K562 (cell line): Measurements from ENCODE around the gene LTB4R2. TPM values are rescaled to one million over a fixed set of nuclear protein-coding genes. Genes with fewer than 3 reads are reported as not detected.
A peak's percentile ranks its signal among the peaks of the same experiment; 100 is the strongest.

Experiments
- ATAC-seq: fragments of 200-7000 bp; cut with Tn5 transposase; 3 replicates; pipeline ENCODE4 v1.9.1; 2020; ENCODE audit warnings: moderate library complexity
- BruUV-seq: library from RNA; stranded (reverse); fragments of 400-500 nt; replicated peaks from 2 replicates; lab custom pipeline; 2021; lab: Mats Ljungman, UMichigan
- CTCF ChIA-PET: fragments of 300-600 bp; formaldehyde crosslinking; extraction: SDS; loops from one replicate; lab custom pipeline; 2021; ENCODE audit warnings: low intra/inter-chr PET ratio; lab: Yijun Ruan, JAX
- POLR2A ChIA-PET: fragments of 300-600, 350-650 bp; sonication (Branson Sonifier 250); formaldehyde crosslinking; extraction: SDS; loops from one replicate; lab custom pipeline; 2021; ENCODE audit warnings: antibody characterized with exemption, inconsistent platforms; lab: Yijun Ruan, JAX
- DNase-seq, 4 experiments: peaks; one replicate each; pipeline versions ENCODE4 v3.0.0 to v3.0.0-alpha.2; 2011 to 2018; ENCODE audit warnings: low spot score in 3 of 4, mixed read lengths in 3 of 4; ENCODE audit errors: extremely low read depth in 1 of 4
- FAIRE-seq: peaks from 2 replicates; lab custom pipeline; 2011; peaks lifted over from hg19 to GRCh38; lab: Jason Lieb, UNC
- H2AFZ ChIP-seq: 2 replicates; pipeline ENCODE4 v1.6.0; 2011; ENCODE audit warnings: low read depth, low read length, control low read depth, inconsistent platforms
- H3K27ac ChIP-seq: fragments of 200-600 bp; 3 replicates; pipeline ENCODE4 v1.8.0; 2011; ENCODE audit warnings: low read depth, mild to moderate bottlenecking, control low read depth, inconsistent platforms, low read length, moderate library complexity, mixed read lengths; ENCODE audit errors: extremely low read depth
- H3K27me3 ChIP-seq, 2 experiments: fragments of 300-600 bp in 1 of 2; 2 replicates in 1 of 2; 3 replicates in 1 of 2; pipeline versions ENCODE4 v1.6.0 to v1.8.0; 2011; ENCODE audit warnings: inconsistent platforms in 2 of 2, low read length in 2 of 2, mild to moderate bottlenecking in 1 of 2, mixed read lengths in 1 of 2, moderate library complexity in 1 of 2; ENCODE audit not compliant: control insufficient read depth in 2 of 2, insufficient read depth in 2 of 2
- H3K36me3 ChIP-seq: fragments of 300-600 bp; 3 replicates; pipeline ENCODE4 v1.8.0; 2011; ENCODE audit warnings: mild to moderate bottlenecking, low read length, inconsistent platforms; ENCODE audit not compliant: control insufficient read depth, insufficient read depth
- H3K4me1 ChIP-seq, 2 experiments: fragments of 200-600 bp in 1 of 2; replicated peaks in 1 of 2; 2 replicates in 1 of 2; 3 replicates in 1 of 2; pipeline versions ENCODE4 v1.5.1 to v1.8.0; 2011; ENCODE audit warnings: inconsistent platforms in 2 of 2, low read length in 2 of 2, mild to moderate bottlenecking in 1 of 2, mixed read lengths in 1 of 2, moderate library complexity in 1 of 2; ENCODE audit not compliant: control insufficient read depth in 2 of 2, insufficient read depth in 2 of 2
- H3K4me2 ChIP-seq: 2 replicates; pipeline ENCODE4 v1.6.1; 2011; ENCODE audit warnings: low read length, control low read depth, inconsistent platforms, mixed read lengths; ENCODE audit not compliant: insufficient read depth
- H3K4me3 ChIP-seq: fragments of 200-600 bp; sonication (generic), shearing (Covaris generic); 2 replicates; pipeline ENCODE4 v1.5.1; 2016; ENCODE audit warnings: control low read depth, inconsistent platforms
- H3K79me2 ChIP-seq: fragments of 200-600 bp; 3 replicates; pipeline ENCODE4 v1.8.0; 2011; ENCODE audit warnings: low read length, inconsistent platforms; ENCODE audit not compliant: control insufficient read depth, insufficient read depth
- H3K9ac ChIP-seq, 2 experiments: 2 replicates each; pipeline versions ENCODE4 v1.6.0 to v1.6.1; 2011; ENCODE audit warnings: low read depth in 2 of 2, low read length in 2 of 2, control low read depth in 1 of 2, inconsistent platforms in 1 of 2, mild to moderate bottlenecking in 1 of 2, mixed read lengths in 1 of 2; ENCODE audit not compliant: insufficient read depth in 1 of 2
- H3K9me1 ChIP-seq: one replicate; pipeline ENCODE4 v1.6.0; 2011; ENCODE audit warnings: inconsistent platforms, mild to moderate bottlenecking, low read length, moderate library complexity; ENCODE audit not compliant: control insufficient read depth, insufficient read depth
- H3K9me3 ChIP-seq: replicated peaks from 2 replicates; pipeline ENCODE4 v1.5.1; 2011; ENCODE audit warnings: low read depth, low read length, inconsistent platforms; ENCODE audit not compliant: control insufficient read depth, insufficient read depth
- H4K20me1 ChIP-seq: replicated peaks from 2 replicates; pipeline ENCODE4 v1.6.1; 2011; ENCODE audit warnings: low read length, inconsistent platforms, mixed read lengths; ENCODE audit not compliant: control insufficient read depth, insufficient read depth
- FOXK2 ChIP-seq, 2 experiments: fragments of 450-650 bp; IDR thresholded peaks in 1 of 2; conservative IDR thresholded peaks in 1 of 2; 2 replicates each; pipeline ENCODE4 v1.6.1; 2016; ENCODE audit warnings: low read depth in 2 of 2, mild to moderate bottlenecking in 1 of 2
- GABPA ChIP-seq: fragments of 200-800 bp; sonication (Bioruptor generic); conservative IDR thresholded peaks from 2 replicates; pipeline ENCODE4 v1.6.1; 2016; ENCODE audit warnings: low read depth, missing genetic modification characterization, missing compliant biosample characterization
- MGA ChIP-seq: fragments of 450-650 bp; IDR thresholded peaks from 2 replicates; pipeline ENCODE4 v1.6.1; 2016; ENCODE audit warnings: mild to moderate bottlenecking, moderate library complexity
- PKNOX1 ChIP-seq: fragments of 450-650 bp; IDR thresholded peaks from 2 replicates; pipeline ENCODE4 v1.6.1; 2016
- ZFX ChIP-seq: sonication (generic); formaldehyde crosslinking; IDR thresholded peaks from 2 replicates; pipeline ENCODE4 v1.8.0; 2022; ENCODE audit warnings: mild to moderate bottlenecking, missing genetic modification reagents, moderate library complexity
- WGBS: fragments of 100-300 bp; shearing (Covaris generic); methylation state at CpG from one replicate; pipeline ENCODE4 v1.1.6; 2016; ENCODE audit warnings: low coverage, mixed read lengths; ENCODE audit not compliant: insufficient coverage; ENCODE audit errors: missing lambda C conversion rate; 5-methylcytosine and 5-hydroxymethylcytosine counted together
- in situ Hi-C: fragments of 300-500 bp; cut with MboI; formaldehyde crosslinking; loops from 4 replicates; pipeline ENCODE4 v1.15.0; 2018; ENCODE audit warnings: inconsistent platforms, mixed read lengths
- intact Hi-C: fragments of 100-400 bp; cut with micrococcal nuclease; formaldehyde crosslinking; loops from 2 replicates; pipeline ENCODE4 v1.14.2; 2022
- polyA plus RNA-seq, 8 experiments: library from polyadenylated mRNA; depleted of rRNA in 4 of 8; stranded (reverse) in 5 of 8; unstranded in 3 of 8; fragments of >200 nt; fragmentation: Nextera tagmentation in 2 of 8; fragmentation: Illumina TruSeq in 1 of 8; extraction: Ambion mirVana in 2 of 8; extraction: Trizol in 1 of 8; gene quantifications; 2 replicates each; pipeline versions ENCODE4 v1.2.1 to v1.2.3, GENCODE V29; 2011 to 2014; ENCODE audit warnings: inconsistent platforms in 1 of 8, missing spikeins in 1 of 8
- total RNA-seq, 7 experiments: library from RNA; depleted of rRNA in 6 of 7; stranded (reverse); fragments of >200 nt in 6 of 7; fragmentation: Illumina TruSeq in 2 of 7; extraction: Trizol in 2 of 7; gene quantifications; 2 replicates each; pipeline versions ENCODE4 v1.2.1 to v1.2.3, GENCODE V29; 2011 to 2021; ENCODE audit warnings: low replicate concordance in 1 of 7

Gene LTB4R2
- total and polyA plus RNA-seq, 9 of the 15 experiments (the other 6 are each of a cell fraction or from before 2014, with no cell fraction given), result 0.03 to 11.6 (median 2.8) TPM; not detected in 1

GRCh38 chr14:24271834-24272263, 38.1 kb upstream of the LTB4R2 start:
- peak overlapping the region; percentile 94 for H3K4me3 ChIP-seq
- no peak for FAIRE-seq
- CTCF ChIA-PET, result no interaction called here
- H3K27ac ChIP-seq, result peak overlapping the region; percentile 99
- peak overlapping the region; percentile 95 to 99 for H3K9ac ChIP-seq
- 7% methylated on average over 3 of the region's 3 CpGs for WGBS
- peak overlapping the region; percentile 95 for H2AFZ ChIP-seq
- in situ Hi-C loops (no loop called here), intact Hi-C loops (loop anchor here (2.0 kb wide), 1 partner anchor 29 kb away; the partner anchor contains the start of gene TINF2)
- peaks cover 9% of the 10 kb centered on the region; the same call in 1 of the 3 replicates for H3K79me2 ChIP-seq
- H3K4me1 ChIP-seq, result peaks cover 26 to 27% of the 10 kb centered on the region in 2 experiments; a peak in 4 of 5 replicates
- no peaks in the 10 kb centered on the region; the same call in 2 of the 3 replicates for H3K36me3 ChIP-seq
- TSS peak; percentile 61 for BruUV-seq
- POLR2A ChIA-PET, result interaction anchor here (0.6 to 2.1 kb wide), 10 partner anchors 9 to 191 kb away, joined by 3 to 11 read pairs (median 5); partner anchors contain the start of genes CHMP4A and TINF2
- H4K20me1 ChIP-seq, result no peaks in the 10 kb centered on the region; the same call in 1 of the 2 replicates
- H3K27me3 ChIP-seq, result no peaks in the 10 kb centered on the region
- peaks cover 2% of the 10 kb centered on the region for H3K9me1 ChIP-seq
- ATAC-seq, result peak; percentile 57; the same call in 1 of the 3 replicates
- peak overlapping the region; percentile 92 for H3K4me2 ChIP-seq
- no peak for DNase-seq
- H3K9me3 ChIP-seq, result no peaks in the 10 kb centered on the region
- TF ChIP-seq GABPA (tag) (no peak), PKNOX1 (peak; percentile 24; the same call in 1 of the 2 replicates), ZFX (0 out of 2 replicates have a peak, but pooled peaks have one; percentile 1), FOXK2 (conservative IDR thresholded peaks at IDR 0.05 in 1 of 2, IDR thresholded peaks at IDR 0.05 in 1 of 2; ENCODE audit: low read depth in 2 of 2) (0 out of 4 replicates have a peak, but pooled peaks of 1 of the 2 experiments have one; percentile 47), MGA (0 out of 2 replicates have a peak, but pooled peaks have one; percentile 58)
